Endometrium (tissue), 2 donors: ENCODE data around the gene CCL16.

Experiments used
- FAIRE-seq: peaks from 2 replicates; lab custom pipeline; 2012; peaks lifted over from hg19 to GRCh38; lab: Jason Lieb, UNC
- donor health status: control.
- donor health status: control.

CCL16 gene

DNA sequence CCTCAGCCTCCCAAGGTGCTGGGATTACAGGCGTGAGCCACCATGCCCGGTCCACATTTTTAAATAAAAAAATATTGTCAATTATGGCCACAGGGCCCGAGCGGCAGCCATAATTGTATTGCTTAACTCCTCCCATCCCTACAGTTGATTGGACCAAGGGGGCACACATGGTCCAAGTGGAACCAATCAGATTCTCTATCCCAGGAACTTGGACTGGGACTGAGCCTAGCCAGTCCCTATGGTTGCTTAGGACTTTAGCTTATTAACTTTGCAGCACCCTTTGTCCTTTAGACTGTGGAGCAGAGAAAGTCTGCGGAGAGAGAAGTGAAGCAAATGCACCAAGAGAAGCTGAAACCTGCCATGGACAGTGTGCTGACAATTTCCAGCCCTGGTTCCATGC lies 45.2 kb downstream of the CCL16 start:
- no peak for FAIRE-seq

DNA sequence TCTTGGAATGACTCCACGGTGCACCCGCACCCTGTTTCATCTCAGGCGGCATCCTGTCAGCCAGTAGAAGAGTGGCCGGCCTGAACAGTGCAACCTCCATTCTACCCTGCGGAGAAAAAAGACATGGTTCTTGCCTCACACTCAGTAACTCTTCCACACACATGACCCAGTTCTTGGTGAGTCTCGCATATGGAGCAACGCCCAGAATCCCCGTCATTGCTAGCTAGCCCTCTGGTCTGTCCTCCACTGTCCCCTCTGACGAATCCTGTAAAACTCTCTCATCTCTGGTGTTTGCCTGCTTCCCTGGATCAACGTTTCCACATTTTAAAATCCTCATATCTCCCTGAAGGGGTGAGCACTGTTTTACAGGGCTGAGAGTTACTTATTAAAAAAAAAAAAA lies 46.5 kb downstream of the CCL16 start:
- FAIRE-seq: no peak

DNA sequence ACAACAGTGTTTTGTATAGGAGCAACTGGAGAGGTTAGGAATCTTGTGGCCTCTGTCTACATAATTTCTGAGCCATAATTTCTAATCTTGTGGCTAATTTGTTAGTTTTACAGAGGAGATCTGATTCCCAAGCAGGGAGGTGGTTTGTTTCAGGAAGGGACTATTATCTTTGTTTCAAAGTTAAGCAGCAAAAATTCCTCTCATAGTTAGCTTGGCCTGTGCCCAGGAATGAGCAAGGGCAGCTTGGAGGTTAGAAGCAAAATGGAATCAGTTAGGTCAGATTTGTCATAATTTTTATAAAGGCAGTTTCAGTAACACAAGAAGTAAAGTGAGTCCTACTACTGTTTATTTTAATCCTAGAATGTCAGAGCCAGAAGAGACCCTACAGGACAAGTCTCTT lies 48.7 kb downstream of the CCL16 start:
- no peak for FAIRE-seq

DNA sequence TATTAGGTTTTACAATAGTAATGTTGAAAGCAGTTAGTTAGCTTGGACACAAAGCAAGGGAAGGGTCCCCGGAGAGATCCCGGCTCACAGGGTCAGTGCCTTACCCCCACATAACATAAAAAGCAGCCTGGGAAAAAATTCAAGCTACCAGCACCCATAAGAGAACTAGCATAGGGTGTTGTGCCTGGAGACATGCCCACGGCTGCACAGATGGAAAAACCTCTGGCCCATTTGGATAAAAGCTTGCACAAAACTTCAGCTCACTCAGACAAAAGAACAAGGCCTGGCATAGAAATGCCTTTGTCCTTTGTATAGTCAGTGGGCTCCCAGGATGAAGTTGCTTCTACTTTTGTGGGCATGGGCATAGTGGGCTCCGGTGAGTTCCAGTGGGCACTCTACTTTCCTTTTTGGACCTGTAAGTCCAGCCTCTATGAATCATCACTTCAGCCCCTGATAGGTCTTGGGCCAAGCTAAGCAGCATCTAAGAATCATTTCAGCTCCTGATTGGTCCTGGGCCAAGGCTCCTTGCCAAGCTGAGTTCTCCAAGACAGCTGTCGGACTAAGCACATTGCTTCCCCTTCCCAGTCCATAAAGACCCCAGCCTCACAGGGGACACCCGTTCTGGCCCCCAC lies 49.4 kb downstream of the CCL16 start:
- no peak for FAIRE-seq

DNA sequence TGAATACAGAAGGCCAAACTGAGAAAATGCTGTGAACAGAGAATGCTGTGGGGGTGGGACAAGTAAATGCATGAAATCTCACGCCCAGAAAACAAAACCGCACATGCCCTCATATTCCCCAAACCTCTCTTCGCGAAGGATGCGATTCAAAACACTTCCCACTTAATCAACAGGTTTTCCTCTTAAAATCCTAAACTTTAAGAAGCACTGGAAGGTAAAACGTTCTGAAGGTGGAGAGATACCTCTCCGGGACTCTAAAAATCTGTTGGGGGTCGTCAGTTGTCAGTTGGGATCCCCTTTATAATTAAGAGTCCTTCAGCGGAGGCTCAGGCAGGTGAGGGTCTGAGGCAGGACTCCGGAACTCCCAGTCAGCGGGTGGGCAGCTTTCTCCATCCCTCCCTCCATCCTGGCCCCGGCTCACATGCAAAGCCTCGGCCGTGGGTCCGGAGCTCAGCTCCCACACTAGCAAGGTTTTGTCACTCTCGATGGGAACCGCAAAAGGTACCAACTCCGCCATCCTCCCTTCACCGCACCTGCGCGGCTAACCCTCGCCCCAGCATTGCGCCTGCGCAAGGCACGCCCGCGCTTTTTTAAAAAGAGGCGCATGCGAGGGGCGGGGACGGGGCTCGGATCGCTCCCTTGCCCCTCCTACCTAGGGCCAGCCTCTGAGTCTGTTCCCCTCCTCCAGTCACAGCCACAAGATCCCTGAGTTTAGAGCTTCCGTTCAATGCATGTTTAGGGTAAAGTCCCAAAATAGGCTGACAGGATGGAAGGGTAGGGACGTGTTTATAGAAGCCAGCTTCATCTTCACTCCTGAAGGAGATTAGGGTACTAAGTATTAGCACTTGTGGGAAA lies 50.9 kb downstream of the CCL16 start, which contains the start of gene RDM1:
RDM1 (minus strand) TSS at position 563 of the 855 bp plus-strand sequence; CDS start at position 517, 46 bp downstream.
- FAIRE-seq: no peak

DNA sequence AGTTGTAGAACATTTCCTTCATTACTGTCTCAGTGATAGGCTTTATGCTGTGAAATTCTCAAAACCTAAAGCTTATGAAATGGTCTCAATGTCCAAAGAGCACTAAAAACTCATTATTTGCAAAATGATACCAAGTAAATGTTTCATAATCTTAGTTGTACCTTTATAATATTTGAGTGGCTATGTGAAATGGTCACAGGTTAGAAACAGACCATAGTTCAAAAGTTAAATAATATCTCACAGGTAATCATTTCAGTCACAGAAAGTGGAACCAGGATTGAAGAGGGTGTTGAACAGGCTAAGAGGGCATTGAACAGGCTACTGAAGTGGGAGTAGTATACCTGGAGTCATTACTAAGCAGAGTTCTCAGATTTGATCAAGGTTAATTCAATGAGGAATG lies 53.6 kb downstream of the CCL16 start:
- FAIRE-seq: no peak
